Breast epithelium (tissue), 4 donors: ENCODE data around the gene SMCR8. TPM values are rescaled to one million over a fixed set of nuclear protein-coding genes. Genes with fewer than 3 reads are reported as not detected.
"Not testable (repeated sequence)": the region's sequence is repeated elsewhere in the genome, so short reads cannot be mapped to it uniquely, and the experiment has no call there.

ENCODE experiments used
- DNase-seq, 2 donors: peaks; one replicate each; pipeline ENCODE4 v3.0.0-alpha.2; 2019; ENCODE audit warnings: low spot score in 2 of 2
- H3K27ac ChIP-seq, 2 donors: fragments of 200-600 bp; sonication (generic) in 1 of 2; one replicate each; pipeline ENCODE4 v1.5.1; 2016 to 2019; ENCODE audit warnings: mild to moderate bottlenecking in 1 of 2
- H3K27me3 ChIP-seq, 2 donors: fragments of 200-600 bp; sonication (generic) in 1 of 2; one replicate each; pipeline versions ENCODE4 v1.5.1 to v1.6.0; 2017 to 2019; ENCODE audit warnings: control low read depth in 1 of 2, mild to moderate bottlenecking in 1 of 2
- H3K36me3 ChIP-seq: fragments of 200-600 bp; one replicate; pipeline ENCODE4 v1.5.1; 2019
- H3K4me1 ChIP-seq, 2 donors: fragments of 200-600 bp; sonication (generic); one replicate each; pipeline ENCODE4 v1.5.1; 2016 to 2019; ENCODE audit warnings: control low read depth in 1 of 2
- H3K4me3 ChIP-seq, 3 donors: fragments of 200-600 bp; sonication (generic); 1 replicate in 2 of 3; 2 replicates in 1 of 3; pipeline ENCODE4 v1.5.1; 2016 to 2019; ENCODE audit warnings: mild to moderate bottlenecking in 3 of 3, moderate library complexity in 2 of 3
- H3K9me3 ChIP-seq, 2 donors: fragments of 200-600 bp; sonication (generic) in 1 of 2; one replicate each; pipeline ENCODE4 v1.5.1; 2016 to 2019; ENCODE audit warnings: control low read depth in 1 of 2
- CTCF ChIP-seq, 3 donors: fragments of 450-650 bp; IDR thresholded peaks; one replicate each; pipeline ENCODE4 v1.5.1; 2016 to 2017; ENCODE audit warnings: antibody characterized with exemption in 3 of 3, mild to moderate bottlenecking in 3 of 3, moderate library complexity in 3 of 3
- POLR2A ChIP-seq: fragments of 450-650 bp; IDR thresholded peaks from one replicate; pipeline ENCODE4 v1.6.1; 2016; ENCODE audit warnings: antibody characterized with exemption, mild to moderate bottlenecking, moderate library complexity
- POLR2AphosphoS5 ChIP-seq, 3 donors: sonication (generic); formaldehyde crosslinking; IDR thresholded peaks; one replicate each; pipeline ENCODE4 v1.6.1; 2017; ENCODE audit warnings: antibody characterized with exemption in 3 of 3
- intact Hi-C: fragments of 100-400 bp; cut with DNase I; formaldehyde crosslinking; loops from one replicate; pipeline ENCODE4 v1.15.1; 2023; ENCODE audit warnings: low total_unique reads
- total RNA-seq, 3 donors: library from RNA; depleted of rRNA; stranded (reverse); fragments of >200 nt; gene quantifications; one replicate each; pipeline ENCODE4 v1.1.0, GENCODE V29; 2016

The SMCR8 gene
- total RNA-seq, 3 donors from 2014 or later, result 16.4 to 20.9 (median 16.8) TPM

- peaks cover 11% of the 10 kb centered on the region for H3K36me3 ChIP-seq
Observed at GRCh38 chr17:18327556-18327955, 12.5 kb downstream of the SMCR8 start.

GRCh38 chr17:18328643-18329204, 13.6 kb downstream of the SMCR8 start:
- no peaks in the 10 kb centered on the region for H3K27me3 ChIP-seq
- intact Hi-C loops, result no loop called here
- no peak overlapping the region for H3K4me3 ChIP-seq
- TF ChIP-seq POLR2AphosphoS5 (IDR thresholded peaks at IDR 0.05) (no peak), CTCF (IDR thresholded peaks at IDR 0.05) (no peak), POLR2A (no peak)
- H3K36me3 ChIP-seq, result peaks cover 6% of the 10 kb centered on the region
- DNase-seq, result no peak
- H3K4me1 ChIP-seq, result no peaks in the 10 kb centered on the region
- H3K27ac ChIP-seq, result no peak overlapping the region
- H3K9me3 ChIP-seq, result no peaks in the 10 kb centered on the region

More at GRCh38 chr17:18327556-18327955, 12.5 kb downstream of the SMCR8 start:
- H3K27me3 ChIP-seq, result no peaks in the 10 kb centered on the region
- no peaks in the 10 kb centered on the region for H3K4me1 ChIP-seq
- H3K27ac ChIP-seq, result no peak overlapping the region
- TF ChIP-seq POLR2AphosphoS5 (IDR thresholded peaks at IDR 0.05) (no peak), POLR2A (no peak), CTCF (IDR thresholded peaks at IDR 0.05) (no peak)
- intact Hi-C loops, result no loop called here
- DNase-seq, result no peak
- H3K9me3 ChIP-seq, result no peaks in the 10 kb centered on the region
- no peak overlapping the region for H3K4me3 ChIP-seq

GRCh38 chr17:18331879-18332278, 16.8 kb downstream of the SMCR8 start:
- H3K27me3 ChIP-seq, result no peaks in the 10 kb centered on the region
- no peak overlapping the region for H3K4me3 ChIP-seq
- intact Hi-C loops, result no loop called here
- no peak overlapping the region for H3K27ac ChIP-seq
- H3K9me3 ChIP-seq, result no peaks in the 10 kb centered on the region
- TF ChIP-seq POLR2AphosphoS5 (IDR thresholded peaks at IDR 0.05), result no peak
- TF ChIP-seq POLR2A, result no peak
- TF ChIP-seq CTCF (IDR thresholded peaks at IDR 0.05), result no peak
- no peaks in the 10 kb centered on the region for H3K4me1 ChIP-seq
- no peaks in the 10 kb centered on the region for H3K36me3 ChIP-seq
- DNase-seq, result no peak

GRCh38 chr17:18332909-18333489, 17.9 kb downstream of the SMCR8 start:
- Histone ChIP-seq H3K9me3 (no peaks in the 10 kb centered on the region), H3K4me3 (no peak overlapping the region), H3K36me3 (no peaks in the 10 kb centered on the region), H3K27ac (no peak overlapping the region), H3K4me1 (no peaks in the 10 kb centered on the region), H3K27me3 (no peaks in the 10 kb centered on the region)
- TF ChIP-seq CTCF (IDR thresholded peaks at IDR 0.05) (no peak), POLR2A (no peak), POLR2AphosphoS5 (IDR thresholded peaks at IDR 0.05) (no peak)
- no peak for DNase-seq
- intact Hi-C loops, result no loop called here

GRCh38 chr17:18338158-18338557, 23.1 kb downstream of the SMCR8 start:
- H3K9me3 ChIP-seq, DNase-seq, intact Hi-C loops, H3K4me1 ChIP-seq, H3K4me3 ChIP-seq, H3K27ac ChIP-seq, H3K36me3 ChIP-seq, H3K27me3 ChIP-seq: not testable (repeated sequence)
